ENCODE results near the gene ZAR1L.

The ZAR1L gene

DNA sequence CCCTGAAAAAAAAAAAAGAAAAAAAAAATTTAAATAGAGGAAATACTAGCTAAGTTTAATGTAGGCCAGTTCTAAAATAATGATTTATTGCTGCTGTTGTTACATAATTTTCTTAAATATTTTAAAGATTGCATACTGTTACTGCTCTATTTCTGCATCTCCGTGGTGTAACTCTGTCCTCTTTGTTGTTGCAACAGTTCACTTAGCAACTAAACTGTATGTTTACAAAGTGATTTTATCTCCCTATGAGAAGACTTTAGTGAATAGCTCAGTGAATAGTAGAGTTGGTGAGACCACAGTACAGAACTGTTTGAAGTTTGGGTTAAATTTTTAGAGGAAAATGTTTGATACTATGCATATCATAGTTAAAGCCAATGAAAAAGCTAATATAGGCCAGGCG is 19.5 kb upstream of the ZAR1L start (continued):
- TF ChIP-seq, protein P1, sequence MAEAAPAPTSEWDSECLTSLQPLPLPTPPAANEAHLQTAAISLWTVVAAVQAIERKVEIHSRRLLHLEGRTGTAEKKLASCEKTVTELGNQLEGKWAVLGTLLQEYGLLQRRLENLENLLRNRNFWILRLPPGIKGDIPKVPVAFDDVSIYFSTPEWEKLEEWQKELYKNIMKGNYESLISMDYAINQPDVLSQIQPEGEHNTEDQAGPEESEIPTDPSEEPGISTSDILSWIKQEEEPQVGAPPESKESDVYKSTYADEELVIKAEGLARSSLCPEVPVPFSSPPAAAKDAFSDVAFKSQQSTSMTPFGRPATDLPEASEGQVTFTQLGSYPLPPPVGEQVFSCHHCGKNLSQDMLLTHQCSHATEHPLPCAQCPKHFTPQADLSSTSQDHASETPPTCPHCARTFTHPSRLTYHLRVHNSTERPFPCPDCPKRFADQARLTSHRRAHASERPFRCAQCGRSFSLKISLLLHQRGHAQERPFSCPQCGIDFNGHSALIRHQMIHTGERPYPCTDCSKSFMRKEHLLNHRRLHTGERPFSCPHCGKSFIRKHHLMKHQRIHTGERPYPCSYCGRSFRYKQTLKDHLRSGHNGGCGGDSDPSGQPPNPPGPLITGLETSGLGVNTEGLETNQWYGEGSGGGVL (tag by site-specific recombination; IDR thresholded peaks at IDR 0.05) = no peak
- TF ChIP-seq TRIM28 (IDR thresholded peaks at IDR 0.05; ENCODE audit: borderline replicate concordance, low read length) (no peak), ZNF175 (tag by site-specific recombination; IDR thresholded peaks at IDR 0.05) (no peak), KLF16 (tag by site-specific recombination; IDR thresholded peaks at IDR 0.05) (no peak)
- TF ChIP-seq, protein P2, sequence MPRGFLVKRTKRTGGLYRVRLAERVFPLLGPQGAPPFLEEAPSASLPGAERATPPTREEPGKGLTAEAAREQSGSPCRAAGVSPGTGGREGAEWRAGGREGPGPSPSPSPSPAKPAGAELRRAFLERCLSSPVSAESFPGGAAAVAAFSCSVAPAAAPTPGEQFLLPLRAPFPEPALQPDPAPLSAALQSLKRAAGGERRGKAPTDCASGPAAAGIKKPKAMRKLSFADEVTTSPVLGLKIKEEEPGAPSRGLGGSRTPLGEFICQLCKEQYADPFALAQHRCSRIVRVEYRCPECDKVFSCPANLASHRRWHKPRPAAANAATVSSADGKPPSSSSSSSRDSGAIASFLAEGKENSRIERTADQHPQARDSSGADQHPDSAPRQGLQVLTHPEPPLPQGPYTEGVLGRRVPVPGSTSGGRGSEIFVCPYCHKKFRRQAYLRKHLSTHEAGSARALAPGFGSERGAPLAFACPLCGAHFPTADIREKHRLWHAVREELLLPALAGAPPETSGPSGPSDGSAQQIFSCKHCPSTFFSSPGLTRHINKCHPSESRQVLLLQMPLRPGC (tag by site-specific recombination; IDR thresholded peaks at IDR 0.05) = no peak
- TF ChIP-seq, protein P3, sequence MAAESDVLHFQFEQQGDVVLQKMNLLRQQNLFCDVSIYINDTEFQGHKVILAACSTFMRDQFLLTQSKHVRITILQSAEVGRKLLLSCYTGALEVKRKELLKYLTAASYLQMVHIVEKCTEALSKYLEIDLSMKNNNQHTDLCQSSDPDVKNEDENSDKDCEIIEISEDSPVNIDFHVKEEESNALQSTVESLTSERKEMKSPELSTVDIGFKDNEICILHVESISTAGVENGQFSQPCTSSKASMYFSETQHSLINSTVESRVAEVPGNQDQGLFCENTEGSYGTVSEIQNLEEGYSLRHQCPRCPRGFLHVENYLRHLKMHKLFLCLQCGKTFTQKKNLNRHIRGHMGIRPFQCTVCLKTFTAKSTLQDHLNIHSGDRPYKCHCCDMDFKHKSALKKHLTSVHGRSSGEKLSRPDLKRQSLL (tag by site-specific recombination; IDR thresholded peaks at IDR 0.05) = no peak
- TF ChIP-seq, protein P4, sequence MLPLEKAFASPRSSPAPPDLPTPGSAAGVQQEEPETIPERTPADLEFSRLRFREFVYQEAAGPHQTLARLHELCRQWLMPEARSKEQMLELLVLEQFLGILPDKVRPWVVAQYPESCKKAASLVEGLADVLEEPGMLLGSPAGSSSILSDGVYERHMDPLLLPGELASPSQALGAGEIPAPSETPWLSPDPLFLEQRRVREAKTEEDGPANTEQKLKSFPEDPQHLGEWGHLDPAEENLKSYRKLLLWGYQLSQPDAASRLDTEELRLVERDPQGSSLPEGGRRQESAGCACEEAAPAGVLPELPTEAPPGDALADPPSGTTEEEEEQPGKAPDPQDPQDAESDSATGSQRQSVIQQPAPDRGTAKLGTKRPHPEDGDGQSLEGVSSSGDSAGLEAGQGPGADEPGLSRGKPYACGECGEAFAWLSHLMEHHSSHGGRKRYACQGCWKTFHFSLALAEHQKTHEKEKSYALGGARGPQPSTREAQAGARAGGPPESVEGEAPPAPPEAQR (tag by site-specific recombination; IDR thresholded peaks at IDR 0.05) = no peak

DNA sequence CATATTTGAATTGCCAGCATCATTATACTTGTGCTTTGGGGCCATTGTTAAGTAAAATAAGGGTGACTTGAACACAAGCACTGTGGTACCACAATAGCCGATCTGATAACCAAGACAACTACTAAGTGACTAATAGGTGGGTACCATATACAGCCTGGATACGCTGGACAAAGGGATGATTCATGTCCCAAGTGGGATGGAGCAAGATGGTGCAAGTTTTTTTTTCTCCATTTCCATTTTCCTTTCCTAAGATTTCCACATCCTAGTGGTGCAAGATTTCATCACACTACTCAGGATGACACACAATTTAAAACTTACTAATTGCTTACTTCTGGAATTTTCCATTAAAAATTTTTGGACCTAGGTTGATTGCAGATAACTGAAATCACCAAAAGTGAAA is 15.3 kb upstream of the ZAR1L start:
- ChIA-PET POLR2A (no interaction called here), CTCF (no interaction called here)
- H3K4me3 ChIP-seq (ENCODE audit: low read depth, low read length) = no peak overlapping the region
- no peak overlapping the region for H3K27ac ChIP-seq (ENCODE audit: extremely low read depth, low read depth, low read length)
- H3K9me3 ChIP-seq (ENCODE audit: control insufficient read depth, insufficient read depth, low read depth, low read length) = no peaks in the 10 kb centered on the region
- H3K4me1 ChIP-seq (ENCODE audit: control insufficient read depth, insufficient read depth, low read length) = no peaks in the 10 kb centered on the region
- peaks cover 38 to 50% of the 10 kb centered on the region in 2 experiments for H3K36me3 ChIP-seq (ENCODE audit: control insufficient read depth in 2 of 2, insufficient read depth in 1 of 2, low read length in 2 of 2)
- no peak for TF ChIP-seq SP2 (tag by site-specific recombination; IDR thresholded peaks at IDR 0.05)
- no peak for TF ChIP-seq ZNF202 (tag by site-specific recombination; IDR thresholded peaks at IDR 0.05; ENCODE audit: borderline replicate concordance)
- TF ChIP-seq ZXDB (tag by site-specific recombination; IDR thresholded peaks at IDR 0.05) = no peak
- TF ChIP-seq, protein P5, sequence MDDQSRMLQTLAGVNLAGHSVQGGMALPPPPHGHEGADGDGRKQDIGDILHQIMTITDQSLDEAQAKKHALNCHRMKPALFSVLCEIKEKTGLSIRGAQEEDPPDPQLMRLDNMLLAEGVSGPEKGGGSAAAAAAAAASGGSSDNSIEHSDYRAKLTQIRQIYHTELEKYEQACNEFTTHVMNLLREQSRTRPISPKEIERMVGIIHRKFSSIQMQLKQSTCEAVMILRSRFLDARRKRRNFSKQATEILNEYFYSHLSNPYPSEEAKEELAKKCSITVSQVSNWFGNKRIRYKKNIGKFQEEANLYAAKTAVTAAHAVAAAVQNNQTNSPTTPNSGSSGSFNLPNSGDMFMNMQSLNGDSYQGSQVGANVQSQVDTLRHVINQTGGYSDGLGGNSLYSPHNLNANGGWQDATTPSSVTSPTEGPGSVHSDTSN (CRISPR knock-in tag; IDR thresholded peaks at IDR 0.05) = no peak
- TF ChIP-seq ZNF138 (tag by site-specific recombination; IDR thresholded peaks at IDR 0.05; ENCODE audit: borderline replicate concordance) = no peak
- TF ChIP-seq ZBTB20 (tag by site-specific recombination; IDR thresholded peaks at IDR 0.05) = no peak
- TF ChIP-seq, protein P6, sequence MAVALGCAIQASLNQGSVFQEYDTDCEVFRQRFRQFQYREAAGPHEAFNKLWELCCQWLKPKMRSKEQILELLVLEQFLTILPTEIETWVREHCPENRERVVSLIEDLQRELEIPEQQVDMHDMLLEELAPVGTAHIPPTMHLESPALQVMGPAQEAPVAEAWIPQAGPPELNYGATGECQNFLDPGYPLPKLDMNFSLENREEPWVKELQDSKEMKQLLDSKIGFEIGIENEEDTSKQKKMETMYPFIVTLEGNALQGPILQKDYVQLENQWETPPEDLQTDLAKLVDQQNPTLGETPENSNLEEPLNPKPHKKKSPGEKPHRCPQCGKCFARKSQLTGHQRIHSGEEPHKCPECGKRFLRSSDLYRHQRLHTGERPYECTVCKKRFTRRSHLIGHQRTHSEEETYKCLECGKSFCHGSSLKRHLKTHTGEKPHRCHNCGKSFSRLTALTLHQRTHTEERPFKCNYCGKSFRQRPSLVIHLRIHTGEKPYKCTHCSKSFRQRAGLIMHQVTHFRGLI (tag by site-specific recombination; IDR thresholded peaks at IDR 0.05) = no peak
- TF ChIP-seq ZNF10 (tag by site-specific recombination; IDR thresholded peaks at IDR 0.05) = no peak
- TF ChIP-seq, protein P7, sequence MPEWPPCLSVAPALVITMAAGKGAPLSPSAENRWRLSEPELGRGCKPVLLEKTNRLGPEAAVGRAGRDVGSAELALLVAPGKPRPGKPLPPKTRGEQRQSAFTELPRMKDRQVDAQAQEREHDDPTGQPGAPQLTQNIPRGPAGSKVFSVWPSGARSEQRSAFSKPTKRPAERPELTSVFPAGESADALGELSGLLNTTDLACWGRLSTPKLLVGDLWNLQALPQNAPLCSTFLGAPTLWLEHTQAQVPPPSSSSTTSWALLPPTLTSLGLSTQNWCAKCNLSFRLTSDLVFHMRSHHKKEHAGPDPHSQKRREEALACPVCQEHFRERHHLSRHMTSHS (tag by site-specific recombination; IDR thresholded peaks at IDR 0.05) = no peak
- TF ChIP-seq ZNF48 (tag by site-specific recombination; IDR thresholded peaks at IDR 0.05) = no peak
- TF ChIP-seq, protein P8, sequence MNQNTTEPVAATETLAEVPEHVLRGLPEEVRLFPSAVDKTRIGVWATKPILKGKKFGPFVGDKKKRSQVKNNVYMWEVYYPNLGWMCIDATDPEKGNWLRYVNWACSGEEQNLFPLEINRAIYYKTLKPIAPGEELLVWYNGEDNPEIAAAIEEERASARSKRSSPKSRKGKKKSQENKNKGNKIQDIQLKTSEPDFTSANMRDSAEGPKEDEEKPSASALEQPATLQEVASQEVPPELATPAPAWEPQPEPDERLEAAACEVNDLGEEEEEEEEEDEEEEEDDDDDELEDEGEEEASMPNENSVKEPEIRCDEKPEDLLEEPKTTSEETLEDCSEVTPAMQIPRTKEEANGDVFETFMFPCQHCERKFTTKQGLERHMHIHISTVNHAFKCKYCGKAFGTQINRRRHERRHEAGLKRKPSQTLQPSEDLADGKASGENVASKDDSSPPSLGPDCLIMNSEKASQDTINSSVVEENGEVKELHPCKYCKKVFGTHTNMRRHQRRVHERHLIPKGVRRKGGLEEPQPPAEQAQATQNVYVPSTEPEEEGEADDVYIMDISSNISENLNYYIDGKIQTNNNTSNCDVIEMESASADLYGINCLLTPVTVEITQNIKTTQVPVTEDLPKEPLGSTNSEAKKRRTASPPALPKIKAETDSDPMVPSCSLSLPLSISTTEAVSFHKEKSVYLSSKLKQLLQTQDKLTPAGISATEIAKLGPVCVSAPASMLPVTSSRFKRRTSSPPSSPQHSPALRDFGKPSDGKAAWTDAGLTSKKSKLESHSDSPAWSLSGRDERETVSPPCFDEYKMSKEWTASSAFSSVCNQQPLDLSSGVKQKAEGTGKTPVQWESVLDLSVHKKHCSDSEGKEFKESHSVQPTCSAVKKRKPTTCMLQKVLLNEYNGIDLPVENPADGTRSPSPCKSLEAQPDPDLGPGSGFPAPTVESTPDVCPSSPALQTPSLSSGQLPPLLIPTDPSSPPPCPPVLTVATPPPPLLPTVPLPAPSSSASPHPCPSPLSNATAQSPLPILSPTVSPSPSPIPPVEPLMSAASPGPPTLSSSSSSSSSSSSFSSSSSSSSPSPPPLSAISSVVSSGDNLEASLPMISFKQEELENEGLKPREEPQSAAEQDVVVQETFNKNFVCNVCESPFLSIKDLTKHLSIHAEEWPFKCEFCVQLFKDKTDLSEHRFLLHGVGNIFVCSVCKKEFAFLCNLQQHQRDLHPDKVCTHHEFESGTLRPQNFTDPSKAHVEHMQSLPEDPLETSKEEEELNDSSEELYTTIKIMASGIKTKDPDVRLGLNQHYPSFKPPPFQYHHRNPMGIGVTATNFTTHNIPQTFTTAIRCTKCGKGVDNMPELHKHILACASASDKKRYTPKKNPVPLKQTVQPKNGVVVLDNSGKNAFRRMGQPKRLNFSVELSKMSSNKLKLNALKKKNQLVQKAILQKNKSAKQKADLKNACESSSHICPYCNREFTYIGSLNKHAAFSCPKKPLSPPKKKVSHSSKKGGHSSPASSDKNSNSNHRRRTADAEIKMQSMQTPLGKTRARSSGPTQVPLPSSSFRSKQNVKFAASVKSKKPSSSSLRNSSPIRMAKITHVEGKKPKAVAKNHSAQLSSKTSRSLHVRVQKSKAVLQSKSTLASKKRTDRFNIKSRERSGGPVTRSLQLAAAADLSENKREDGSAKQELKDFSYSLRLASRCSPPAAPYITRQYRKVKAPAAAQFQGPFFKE (tag by site-specific recombination; IDR thresholded peaks at IDR 0.05; ENCODE audit: borderline replicate concordance) = no peak
- no peak for TF ChIP-seq TCF7L2 (IDR thresholded peaks at IDR 0.05; ENCODE audit: borderline replicate concordance, low read depth, low read length)
- TF ChIP-seq ZNF768 (tag by site-specific recombination; IDR thresholded peaks at IDR 0.05) = no peak
- TF ChIP-seq ZNF677 (tag by site-specific recombination; IDR thresholded peaks at IDR 0.05) = no peak

Data from HEK293 (cell line).